Karpas-422 (cell line): ENCODE results near the gene RPS6KA5. TPM values are rescaled to one million over a fixed set of nuclear protein-coding genes. Genes with fewer than 3 reads are reported as not detected.

Source experiments
- DNase-seq: peaks from one replicate; pipeline ENCODE4 v3.0.0-alpha.2; 2015
- H2AFZ ChIP-seq: fragments of 200-600 bp; sonication (generic); 2 replicates; pipeline ENCODE4 v1.6.1; 2014; ENCODE audit warnings: antibody characterized with exemption, low read length, mixed read lengths
- H3K27ac ChIP-seq: fragments of 200-600 bp; sonication (generic); 2 replicates; pipeline ENCODE4 v1.5.1; 2014; ENCODE audit warnings: mild to moderate bottlenecking, low read length, moderate library complexity
- H3K27me3 ChIP-seq: fragments of 200-600 bp; sonication (generic); 2 replicates; pipeline ENCODE4 v1.6.1; 2014; ENCODE audit warnings: low read length, mixed read lengths
- H3K36me3 ChIP-seq: fragments of 200-600 bp; sonication (generic); 2 replicates; pipeline ENCODE4 v1.6.1; 2014; ENCODE audit warnings: low read length, mixed read lengths; ENCODE audit not compliant: insufficient read depth
- H3K4me1 ChIP-seq: fragments of 200-600 bp; sonication (generic); 2 replicates; pipeline ENCODE4 v1.6.1; 2014; ENCODE audit warnings: mild to moderate bottlenecking, low read length, mixed read lengths
- H3K4me2 ChIP-seq: fragments of 200-600 bp; sonication (generic); 2 replicates; pipeline ENCODE4 v1.6.1; 2014; ENCODE audit warnings: low read length, low read depth, mild to moderate bottlenecking; ENCODE audit not compliant: poor library complexity, severe bottlenecking
- H3K4me3 ChIP-seq: fragments of 200-600 bp; sonication (generic); 2 replicates; pipeline ENCODE4 v1.5.1; 2014; ENCODE audit warnings: mild to moderate bottlenecking, antibody characterized with exemption, low read length, mixed read lengths
- H3K79me2 ChIP-seq: fragments of 200-600 bp; sonication (generic); 2 replicates; pipeline ENCODE4 v1.6.1; 2014; ENCODE audit warnings: mild to moderate bottlenecking, low read length, mixed read lengths
- H3K9ac ChIP-seq: fragments of 200-600 bp; sonication (generic); 2 replicates; pipeline ENCODE4 v1.6.0; 2014; ENCODE audit warnings: low read length
- H3K9me2 ChIP-seq: fragments of 200-600 bp; sonication (generic), shearing (Covaris generic); replicated peaks from 2 replicates; pipeline ENCODE4 v1.6.0; 2014; ENCODE audit warnings: mild to moderate bottlenecking, low read length, moderate library complexity; ENCODE audit not compliant: insufficient read depth
- H3K9me3 ChIP-seq: fragments of 300-700, 200-600 bp; sonication (generic); 2 replicates; pipeline ENCODE4 v1.6.1; 2014; ENCODE audit warnings: low read length, mixed read lengths
- H4K20me1 ChIP-seq: fragments of 200-600 bp; sonication (generic); 2 replicates; pipeline ENCODE4 v1.6.1; 2014; ENCODE audit warnings: mild to moderate bottlenecking, antibody characterized with exemption, low read length, low read depth; ENCODE audit not compliant: insufficient read depth
- total RNA-seq: library from RNA; depleted of rRNA; stranded (reverse); fragments of >200 nt; shearing (Covaris generic); gene quantifications from 2 replicates; pipeline ENCODE4 v1.2.3, GENCODE V29; 2014; ENCODE audit warnings: low replicate concordance

Gene RPS6KA5
- total RNA-seq, 1 experiment from 2014 or later = 5.5 TPM

GRCh38 chr14:90820958-90821357, 239.5 kb downstream of the RPS6KA5 start:
- no peak overlapping the region for H3K9ac ChIP-seq
- H3K4me1 ChIP-seq = no peaks in the 10 kb centered on the region
- no peak overlapping the region for H3K4me2 ChIP-seq
- peaks cover 2% of the 10 kb centered on the region; the same call in 1 of the 2 replicates for H3K27me3 ChIP-seq
- no peaks in the 10 kb centered on the region for H3K9me2 ChIP-seq
- no peak for DNase-seq
- no peak overlapping the region for H3K27ac ChIP-seq
- H4K20me1 ChIP-seq = no peaks in the 10 kb centered on the region
- H3K4me3 ChIP-seq = no peak overlapping the region
- no peaks in the 10 kb centered on the region for H3K36me3 ChIP-seq
- no peaks in the 10 kb centered on the region for H3K79me2 ChIP-seq
- H3K9me3 ChIP-seq = peaks cover 3% of the 10 kb centered on the region; the same call in 1 of the 2 replicates
- H2AFZ ChIP-seq = no peak overlapping the region

DNA sequence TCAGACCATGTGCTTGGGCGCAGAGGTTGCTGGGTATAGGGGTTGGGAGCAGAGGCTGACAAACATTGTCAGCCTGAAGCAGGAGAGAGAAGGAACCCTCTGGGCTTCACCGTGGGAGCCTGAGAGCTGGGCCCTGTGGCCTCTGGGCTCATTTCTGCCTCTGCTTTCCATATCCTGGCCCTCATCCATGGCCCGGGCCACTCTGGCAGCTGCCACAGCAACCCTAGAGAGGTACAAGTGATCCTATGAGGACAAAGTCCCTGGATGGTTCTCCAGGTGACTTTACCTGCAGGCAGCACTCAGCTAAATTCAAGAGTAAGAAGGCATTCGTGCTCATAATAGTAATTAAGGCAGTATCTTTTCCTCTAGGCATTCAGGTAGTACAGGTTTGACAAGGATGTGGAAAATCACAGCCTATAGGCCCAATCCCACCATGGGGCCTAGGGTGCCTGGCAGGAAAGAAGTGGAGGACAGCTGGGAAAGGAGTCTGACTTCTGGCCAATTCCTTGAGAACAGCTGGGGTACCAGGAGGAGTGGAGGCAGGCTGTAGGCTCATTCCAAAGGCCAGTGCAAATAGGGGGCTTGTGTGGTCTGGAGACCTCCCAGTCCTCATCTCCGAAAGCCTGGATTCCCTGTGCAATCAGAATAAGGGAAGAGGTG, 240.6 kb downstream of the RPS6KA5 start:
- Histone ChIP-seq H2AFZ (no peak overlapping the region), H3K9me2 (no peaks in the 10 kb centered on the region), H3K36me3 (no peaks in the 10 kb centered on the region), H3K4me3 (no peak overlapping the region), H3K9ac (no peak overlapping the region), H3K27me3 (no peaks in the 10 kb centered on the region; the same call in 1 of the 2 replicates), H3K4me2 (no peak overlapping the region), H3K79me2 (no peaks in the 10 kb centered on the region), H4K20me1 (no peaks in the 10 kb centered on the region), H3K9me3 (peaks cover 3% of the 10 kb centered on the region; the same call in 1 of the 2 replicates), H3K4me1 (no peaks in the 10 kb centered on the region), H3K27ac (no peak overlapping the region)
- DNase-seq = no peak

DNA sequence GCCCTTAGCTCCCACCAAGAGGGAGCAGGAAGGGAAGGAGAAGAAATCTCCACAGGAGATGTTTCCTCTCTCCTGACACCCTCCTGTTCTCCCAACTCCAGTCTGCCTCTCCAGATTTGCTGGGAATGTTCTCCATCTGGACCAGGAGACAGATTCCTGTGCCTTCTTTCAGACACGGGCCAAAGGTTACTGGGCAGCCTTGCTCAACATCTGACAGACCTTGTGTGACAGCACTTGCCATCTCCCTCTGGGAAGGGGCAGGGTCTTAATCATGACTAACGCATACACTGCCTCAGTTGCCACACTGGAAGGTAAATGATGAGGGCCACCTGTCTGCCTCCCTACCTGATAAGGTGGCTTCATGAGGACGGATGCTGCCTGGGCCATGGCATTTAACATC, 241.7 kb downstream of the RPS6KA5 start:
- Histone ChIP-seq H2AFZ (no peak overlapping the region), H3K79me2 (no peaks in the 10 kb centered on the region), H3K27ac (no peak overlapping the region), H3K4me1 (no peaks in the 10 kb centered on the region), H3K9ac (no peak overlapping the region), H3K9me3 (no peaks in the 10 kb centered on the region), H3K36me3 (no peaks in the 10 kb centered on the region), H3K4me2 (no peak overlapping the region), H3K4me3 (no peak overlapping the region), H3K9me2 (no peaks in the 10 kb centered on the region), H4K20me1 (no peaks in the 10 kb centered on the region), H3K27me3 (no peaks in the 10 kb centered on the region; the same call in 1 of the 2 replicates)
- DNase-seq = no peak

DNA sequence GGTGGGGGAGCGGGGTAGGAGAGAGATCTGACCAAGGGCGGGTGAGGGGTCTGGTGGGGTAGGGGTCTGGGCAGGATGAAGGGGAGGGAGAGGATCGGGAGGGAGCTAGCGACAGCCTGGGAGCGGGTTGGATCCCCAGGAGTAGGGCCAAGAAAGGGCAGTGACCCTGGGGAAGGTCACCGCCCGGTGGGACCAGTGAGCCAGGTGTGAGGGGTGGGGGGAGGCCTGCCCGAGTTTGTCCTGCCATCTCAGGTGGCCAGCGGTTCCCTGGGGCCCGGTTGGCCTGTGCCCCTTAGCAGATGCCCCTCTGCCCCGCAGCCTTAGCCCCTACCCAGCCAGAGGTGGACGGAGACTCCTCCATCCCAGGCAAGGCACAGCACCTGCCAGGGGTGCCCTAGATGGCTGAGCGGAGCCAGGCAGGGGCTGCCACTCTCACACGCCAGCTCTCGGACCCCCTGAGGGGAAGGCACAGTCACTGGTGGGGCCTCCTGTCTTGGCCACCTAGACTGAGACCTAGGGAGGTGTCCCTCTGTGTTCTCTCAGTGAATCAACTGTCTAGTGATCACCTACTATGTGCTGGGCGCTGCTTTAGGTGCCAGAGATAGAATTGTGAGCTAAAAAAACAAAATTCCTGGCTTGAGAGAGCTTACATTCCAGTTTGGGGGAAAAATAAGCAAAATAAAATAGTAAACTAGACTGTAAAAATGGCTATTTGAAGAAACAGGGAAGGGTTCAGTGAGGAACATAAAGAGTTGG, 243.6 kb downstream of the RPS6KA5 start:
- no peaks in the 10 kb centered on the region for H3K9me3 ChIP-seq
- H3K79me2 ChIP-seq = no peaks in the 10 kb centered on the region
- no peak for DNase-seq
- H3K4me3 ChIP-seq = no peak overlapping the region
- H3K4me2 ChIP-seq = no peak overlapping the region
- H3K9ac ChIP-seq = no peak overlapping the region
- H4K20me1 ChIP-seq = no peaks in the 10 kb centered on the region
- H2AFZ ChIP-seq = no peak overlapping the region
- H3K36me3 ChIP-seq = no peaks in the 10 kb centered on the region
- H3K27ac ChIP-seq = no peak overlapping the region
- H3K27me3 ChIP-seq = no peaks in the 10 kb centered on the region; the same call in 1 of the 2 replicates
- H3K4me1 ChIP-seq = peaks cover under 1% of the 10 kb centered on the region
- H3K9me2 ChIP-seq = no peaks in the 10 kb centered on the region

- H3K9ac ChIP-seq = no peak within 1 kb of the TSS
- H3K27me3 ChIP-seq = no peaks in the 10 kb centered on the region; the same call in 1 of the 2 replicates
- no peak for DNase-seq
- H3K36me3 ChIP-seq = no peaks in the 10 kb centered on the region
- no peaks in the 10 kb centered on the region for H4K20me1 ChIP-seq
- H3K9me2 ChIP-seq = no peaks in the 10 kb centered on the region
- no peak within 1 kb of the TSS for H2AFZ ChIP-seq
- no peak within 1 kb of the TSS for H3K4me2 ChIP-seq
- no peak within 1 kb of the TSS for H3K4me3 ChIP-seq
- no peaks in the 10 kb centered on the region for H3K9me3 ChIP-seq
- no peak within 1 kb of the TSS for H3K27ac ChIP-seq
- no peaks in the 10 kb centered on the region for H3K79me2 ChIP-seq
- peaks cover 9% of the 10 kb centered on the region for H3K4me1 ChIP-seq
Measured at GRCh38 chr14:90815822-90816662, 244.4 kb downstream of the RPS6KA5 start, which contains the start of gene TTC7B. Gene TTC7B, minus strand, starts transcription at chr14:90816430. Its CDS starts 135 bp downstream, at chr14:90816295.

GRCh38 chr14:90815572-90815821, 244.9 kb downstream of the RPS6KA5 start:
- H4K20me1 ChIP-seq = no peaks in the 10 kb centered on the region
- no peak overlapping the region for H3K9ac ChIP-seq
- H3K4me2 ChIP-seq = no peak overlapping the region
- no peak overlapping the region for H3K27ac ChIP-seq
- peaks cover 10% of the 10 kb centered on the region for H3K4me1 ChIP-seq
- H3K36me3 ChIP-seq = no peaks in the 10 kb centered on the region
- no peaks in the 10 kb centered on the region for H3K9me2 ChIP-seq
- H3K27me3 ChIP-seq = no peaks in the 10 kb centered on the region
- no peak overlapping the region for H3K4me3 ChIP-seq
- H3K79me2 ChIP-seq = no peaks in the 10 kb centered on the region
- no peak overlapping the region for H2AFZ ChIP-seq
- no peaks in the 10 kb centered on the region for H3K9me3 ChIP-seq
- no peak for DNase-seq

GRCh38 chr14:90814806-90815571, 245.5 kb downstream of the RPS6KA5 start:
- Histone ChIP-seq H2AFZ (no peak overlapping the region), H3K4me3 (no peak overlapping the region), H3K79me2 (no peaks in the 10 kb centered on the region), H3K9ac (no peak overlapping the region), H3K4me2 (no peak overlapping the region), H3K27me3 (no peaks in the 10 kb centered on the region), H3K9me3 (no peaks in the 10 kb centered on the region), H3K27ac (no peak overlapping the region), H3K36me3 (no peaks in the 10 kb centered on the region), H3K9me2 (no peaks in the 10 kb centered on the region), H4K20me1 (no peaks in the 10 kb centered on the region), H3K4me1 (peaks cover 10% of the 10 kb centered on the region)
- DNase-seq = no peak
